IPS DF 19.7 (cell line): ENCODE data around the gene ANKRD26.

Source experiments
- DNase-seq: peaks from one replicate; pipeline ENCODE4 v3.0.0-alpha.2; 2013; ENCODE audit warnings: low read depth, low spot score

Gene ANKRD26

DNA sequence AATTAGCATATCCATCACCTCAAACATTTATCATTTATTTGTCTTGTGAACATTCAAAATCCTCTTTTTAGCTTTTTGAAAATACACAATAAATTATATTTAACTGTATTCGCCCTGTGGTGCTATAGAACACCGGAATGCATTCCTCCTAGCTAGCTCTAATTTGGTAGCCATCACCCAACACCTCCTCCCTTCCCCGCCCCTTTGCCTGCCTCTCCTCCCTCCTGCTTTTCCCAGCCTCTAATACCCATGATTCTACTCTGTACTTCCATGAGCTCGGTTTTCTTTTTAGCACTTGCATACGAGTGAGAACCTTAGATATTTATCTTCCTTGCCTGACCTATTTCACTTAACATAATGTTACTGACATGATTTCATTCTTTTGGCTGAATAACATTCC is 80.1 kb downstream of the ANKRD26 start:
- no peak for DNase-seq

DNA sequence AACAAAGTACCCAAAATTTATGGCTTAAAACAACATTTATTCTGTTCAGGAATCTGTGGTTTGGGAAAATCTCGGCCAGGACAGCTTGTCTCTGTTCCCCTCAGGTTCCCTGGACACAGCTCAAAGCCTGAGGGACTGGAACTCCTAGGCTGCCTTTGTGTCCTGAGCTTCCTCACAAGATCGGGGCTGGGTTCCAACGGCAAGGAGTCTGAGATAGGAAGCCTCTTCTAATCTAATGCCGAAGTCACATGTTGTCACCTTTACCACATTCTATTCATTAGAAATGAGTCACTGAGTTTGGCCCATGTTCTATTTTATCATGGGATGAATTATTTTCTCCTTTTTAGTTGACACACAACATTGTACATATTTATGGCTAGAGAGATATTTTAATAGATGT is 80.5 kb downstream of the ANKRD26 start:
- DNase-seq, result no peak

DNA sequence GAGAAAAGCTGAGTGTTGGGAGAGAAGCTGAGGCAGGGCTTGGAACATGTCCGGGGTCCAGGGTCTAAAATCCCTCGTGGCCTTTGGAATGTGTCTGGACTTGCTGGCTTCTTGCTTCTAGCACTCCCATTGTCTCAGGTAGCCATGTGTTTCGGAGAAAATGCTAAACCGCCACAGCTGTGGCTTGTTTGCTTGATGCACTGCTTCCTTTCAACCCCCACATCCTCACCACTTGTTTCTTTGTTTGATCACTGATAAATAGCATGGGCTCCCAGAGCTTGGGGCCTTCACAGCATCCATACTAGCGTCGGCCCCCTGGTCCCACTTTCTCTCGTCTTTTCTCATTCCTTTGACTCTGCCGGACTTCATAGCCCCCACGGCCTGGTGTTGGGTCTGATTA is 102.7 kb downstream of the ANKRD26 start:
- no peak for DNase-seq

DNA sequence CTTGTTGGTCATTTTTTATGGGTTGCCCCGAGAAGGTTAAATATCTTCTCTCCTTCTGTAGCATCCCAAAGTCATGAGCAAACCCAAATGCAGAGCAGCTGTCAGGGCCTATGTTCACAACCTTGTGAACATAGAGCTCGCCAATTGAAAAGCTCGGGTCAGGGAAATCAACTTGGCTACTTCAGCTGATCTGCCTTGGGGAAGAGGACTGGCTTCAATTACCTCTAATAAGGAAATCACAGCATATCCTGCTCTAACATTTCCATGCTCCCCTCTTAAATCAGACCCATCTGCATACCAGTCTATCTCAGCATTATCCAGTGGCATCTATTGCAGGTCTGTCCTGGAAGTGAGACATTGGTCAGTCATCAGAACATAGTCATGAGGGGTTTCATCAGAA is 105.6 kb downstream of the ANKRD26 start:
- no peak for DNase-seq

DNA sequence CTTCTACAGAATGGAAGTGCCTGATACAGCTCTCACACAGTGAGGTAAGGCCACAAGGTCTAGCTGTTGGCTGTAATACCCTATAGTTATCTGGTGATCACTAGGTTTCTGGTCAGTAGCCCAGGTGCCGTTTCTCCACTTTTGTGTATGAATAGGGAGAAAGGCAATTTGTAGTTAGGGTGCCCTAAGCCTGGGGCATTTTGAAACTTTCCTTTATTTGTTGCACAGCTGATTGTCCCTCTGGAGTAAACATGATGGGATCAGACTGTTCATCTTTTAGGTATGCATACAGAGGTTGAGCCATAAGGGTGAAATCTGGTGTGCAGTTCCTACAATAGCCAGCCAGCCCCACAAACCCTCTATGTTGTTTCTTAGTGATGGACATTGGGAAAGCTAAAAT is 112.4 kb downstream of the ANKRD26 start:
- no peak for DNase-seq

DNA sequence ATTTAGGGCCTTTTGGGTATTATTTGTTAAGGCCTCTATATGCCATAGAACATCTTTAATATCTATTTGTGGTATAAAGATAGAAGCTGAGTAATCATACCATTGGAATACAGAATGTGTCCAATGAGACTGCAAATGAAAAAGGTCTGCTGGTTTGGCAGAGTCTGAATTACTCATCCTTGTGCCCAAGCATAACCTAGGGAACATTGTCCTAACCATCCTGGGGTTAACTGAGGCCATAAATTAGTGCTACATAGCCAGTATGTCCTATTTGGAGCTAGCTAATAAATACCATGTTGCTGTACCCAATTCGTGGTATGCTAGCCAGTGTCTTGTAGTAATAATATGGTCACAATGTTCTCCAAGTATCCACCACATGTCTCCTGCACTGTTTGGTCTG is 117.1 kb downstream of the ANKRD26 start:
- DNase-seq, result no peak

DNA sequence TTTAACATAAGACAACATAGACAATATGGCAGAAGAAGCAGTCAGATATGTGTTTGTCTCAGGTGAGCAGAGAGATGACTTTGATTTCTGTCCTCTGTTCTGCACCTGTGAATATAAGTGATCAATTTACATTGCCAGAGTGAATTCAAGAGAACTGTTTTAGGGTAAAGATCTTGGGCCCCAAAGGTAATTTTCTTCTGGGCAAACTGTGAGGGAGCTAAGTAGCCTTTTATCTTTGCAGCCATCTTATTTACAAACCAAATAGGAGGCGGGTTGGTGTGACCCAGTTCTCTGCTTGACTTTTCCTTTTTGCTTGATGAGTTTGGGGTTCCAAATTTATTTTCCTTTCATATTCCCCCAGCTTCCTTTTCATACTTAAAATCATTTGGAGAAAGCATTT is 118.2 kb downstream of the ANKRD26 start:
- DNase-seq, result no peak

DNA sequence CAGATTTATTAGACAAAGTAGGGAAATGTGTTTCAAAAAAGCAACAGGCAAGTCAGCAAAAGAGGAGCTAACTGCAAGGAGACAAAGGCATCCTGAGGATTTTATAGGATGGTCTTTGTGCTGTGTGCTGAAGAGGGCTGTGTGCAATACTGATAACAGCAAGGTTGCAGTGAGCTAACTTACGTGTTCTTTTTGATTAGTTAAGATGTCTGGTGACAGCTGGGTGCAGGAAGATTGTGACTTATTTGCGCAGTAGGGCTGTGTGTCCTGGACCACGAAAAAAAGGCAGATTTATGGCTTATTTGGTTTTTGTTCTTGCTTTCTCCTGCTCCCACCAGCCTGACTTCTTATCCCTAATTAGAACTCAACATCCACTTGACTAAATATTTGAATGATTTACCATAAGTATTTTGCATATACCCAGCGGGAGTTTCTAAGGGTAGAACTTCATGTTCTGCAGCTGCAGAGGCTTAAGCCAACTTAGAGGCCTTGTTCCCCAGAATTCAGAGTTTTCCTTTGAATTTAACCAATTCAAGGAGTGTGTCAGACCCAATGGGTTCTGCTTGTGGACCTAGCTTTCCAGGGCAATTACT is 119.0 kb downstream of the ANKRD26 start:
- no peak for DNase-seq

DNA sequence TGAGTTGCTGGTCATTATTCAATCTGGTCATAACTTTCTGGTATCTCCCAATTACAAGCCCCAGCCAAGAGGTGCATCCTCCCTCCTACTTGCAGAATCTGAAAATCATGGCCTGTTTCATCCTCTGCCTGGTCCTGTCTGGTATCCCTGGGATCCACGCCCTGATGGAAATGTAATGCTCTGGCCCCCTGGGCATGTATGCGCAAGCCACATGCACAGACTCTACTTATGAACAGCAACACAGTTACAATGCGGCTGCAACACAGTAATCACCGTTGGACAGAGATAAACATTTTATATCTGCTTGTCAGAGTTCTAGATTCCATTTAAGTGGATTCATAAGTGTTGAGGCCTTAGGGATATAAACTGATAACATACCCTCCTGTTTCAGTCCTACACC is 121.8 kb downstream of the ANKRD26 start:
- DNase-seq, result no peak

DNA sequence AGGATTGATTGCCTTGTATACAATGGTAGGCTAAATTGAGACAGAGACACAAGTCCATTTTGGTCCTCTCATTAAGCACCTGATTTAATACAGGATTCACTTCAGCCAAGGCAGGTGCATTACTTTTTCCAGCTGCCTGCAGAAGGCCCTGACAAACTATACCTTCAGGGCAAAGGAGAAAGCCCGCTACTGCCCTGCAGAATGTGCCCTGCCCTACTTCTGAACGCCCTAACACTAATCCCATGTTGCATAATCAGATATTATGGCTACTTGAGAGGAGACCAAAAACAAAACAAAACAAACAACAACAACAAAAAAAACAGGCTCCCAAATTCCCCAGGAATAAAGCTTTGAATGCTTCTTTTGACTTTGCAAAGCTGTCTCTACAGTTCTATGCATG is 122.7 kb downstream of the ANKRD26 start:
- DNase-seq, result no peak

DNA sequence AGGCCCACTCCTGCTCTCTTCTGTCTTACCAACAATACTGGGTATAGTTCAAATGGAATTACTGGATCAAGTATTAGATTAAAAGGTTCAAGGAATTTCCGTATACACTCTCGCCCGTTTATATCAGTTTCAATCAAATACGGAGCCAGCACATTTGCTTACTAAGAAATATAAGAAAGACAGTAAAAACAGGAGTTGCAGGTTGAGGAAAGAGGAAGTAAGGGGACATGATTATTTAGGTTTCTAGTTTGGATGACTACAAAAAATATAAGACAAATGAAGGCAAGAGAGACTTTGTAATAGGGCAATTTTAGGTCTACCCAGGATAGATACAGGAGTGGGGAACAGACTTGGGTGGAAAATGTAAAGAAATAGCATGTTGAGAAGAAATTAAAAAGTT is 129.6 kb downstream of the ANKRD26 start:
- no peak for DNase-seq

DNA sequence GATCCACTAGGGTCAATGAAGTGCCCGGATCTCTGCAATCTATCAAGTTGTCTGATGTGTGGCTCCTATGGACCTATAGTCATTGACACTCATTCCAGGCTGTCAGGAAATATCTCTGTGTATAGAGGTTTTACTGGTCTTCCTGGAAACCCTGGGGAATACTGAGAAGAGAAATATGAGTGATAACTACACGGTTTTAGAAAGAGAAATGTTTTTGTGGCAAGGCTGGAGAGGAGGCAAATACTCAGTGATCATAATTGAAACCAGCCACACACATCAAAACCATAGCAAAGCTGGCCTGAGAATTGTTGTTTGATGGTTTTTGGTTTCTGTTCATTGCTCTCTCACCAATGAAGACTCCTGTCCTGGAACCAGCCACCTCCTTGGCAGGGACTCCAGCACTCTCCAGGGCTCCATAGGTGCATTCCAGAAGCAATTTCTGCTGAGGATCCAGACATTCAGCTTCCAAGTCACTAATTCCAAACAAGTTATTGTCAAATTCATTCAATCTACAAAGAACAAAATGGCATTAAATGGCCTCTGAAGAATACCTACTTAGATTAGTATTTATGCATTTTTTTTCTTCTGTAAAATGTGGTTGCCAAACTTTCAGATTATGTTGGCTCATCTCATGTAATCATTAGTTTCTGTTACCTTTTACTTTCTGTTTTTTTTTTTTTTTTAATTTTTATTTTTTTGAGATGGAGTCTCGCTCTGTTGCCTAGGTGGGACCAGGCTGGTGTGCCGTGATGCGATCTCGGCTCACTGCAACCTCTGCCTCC is 131.0 kb downstream of the ANKRD26 start:
- no peak for DNase-seq

DNA sequence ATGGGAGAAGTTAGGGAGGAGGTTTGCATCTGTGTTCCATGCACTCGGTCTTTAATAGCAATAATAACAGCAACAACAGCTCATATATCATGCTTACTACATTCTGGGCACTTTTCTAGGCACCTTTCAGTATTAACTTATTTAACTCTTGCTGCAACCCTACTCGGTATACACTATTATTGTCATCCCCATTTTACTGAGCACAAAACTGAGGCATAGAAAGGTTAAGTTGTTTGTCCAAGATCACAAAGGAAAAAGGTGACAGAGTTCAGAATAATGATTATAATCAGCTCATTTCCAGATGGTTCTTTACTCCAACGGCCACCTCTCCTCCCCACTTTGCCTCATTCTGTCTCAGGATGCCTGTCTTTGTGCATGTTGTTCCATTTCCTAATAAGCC is 137.5 kb downstream of the ANKRD26 start:
- DNase-seq, result no peak

DNA sequence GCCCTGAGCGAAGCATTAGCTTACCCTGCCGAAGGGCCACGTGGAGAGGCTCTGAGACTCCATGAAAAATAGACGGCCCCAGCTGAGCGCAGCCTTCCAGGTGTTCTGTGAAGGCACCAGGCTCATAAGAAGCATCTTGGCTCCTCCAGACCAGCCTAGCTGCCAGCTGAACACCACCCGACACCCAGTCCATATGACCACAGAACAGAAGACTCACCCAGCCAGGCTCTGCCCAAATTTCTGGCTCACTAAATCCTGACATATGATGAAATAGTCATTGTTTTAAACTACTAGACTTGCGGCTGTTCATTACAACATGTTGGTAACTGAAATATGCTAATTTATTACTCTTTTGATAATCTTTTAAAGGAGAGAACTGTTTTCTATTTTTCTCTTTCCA is 140.0 kb downstream of the ANKRD26 start:
- no peak for DNase-seq

DNA sequence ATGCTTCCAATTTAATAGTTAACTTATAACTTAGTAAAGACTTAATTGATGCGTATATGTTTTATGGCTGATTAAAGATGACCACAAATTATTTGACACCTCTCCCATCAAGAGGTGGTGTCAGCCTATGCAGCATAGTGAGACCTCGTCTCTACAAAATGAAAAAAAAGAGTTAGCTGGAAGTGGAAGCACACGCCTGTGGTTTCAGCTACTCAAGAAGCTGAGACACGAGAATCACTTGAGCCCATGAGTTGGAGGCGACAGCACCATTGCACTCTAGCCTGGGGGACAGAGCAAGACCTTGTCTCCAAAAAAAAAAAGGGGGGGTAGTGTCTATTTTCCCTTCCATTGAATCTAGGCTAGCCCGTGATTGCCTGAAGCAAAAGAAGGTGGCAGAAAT is 140.5 kb downstream of the ANKRD26 start:
- no peak for DNase-seq
